Measurements from ENCODE around the gene MGME1.

Gene MGME1

GRCh38 chr20:17968366-17969277, at the start of gene MGME1, which contains the start of gene SNX5:
TSS of gene MGME1 (plus strand) at chr20:17969018. CDS start at chr20:17969860, 842 bp downstream.
TSS of gene SNX5 (minus strand) at chr20:17968794. CDS start at chr20:17968425, 369 bp downstream.
- DNase-seq (ENCODE audit: low read depth in 3 of 3) = peak; percentile 98 to 99 (median 99)

GRCh38 chr20:17919149-17919548, 49.7 kb upstream of the MGME1 start:
- no peak for DNase-seq (ENCODE audit: low read depth in 3 of 3)

GRCh38 chr20:17921774-17922173, 47.0 kb upstream of the MGME1 start:
- DNase-seq (ENCODE audit: low read depth in 3 of 3) = no peak

- no peak for DNase-seq (ENCODE audit: low read depth in 3 of 3)
Observed at GRCh38 chr20:17925141-17925939, 43.5 kb upstream of the MGME1 start.

- DNase-seq (ENCODE audit: low read depth in 3 of 3) = no peak
Observed at GRCh38 chr20:17925940-17926300, 42.9 kb upstream of the MGME1 start.

- DNase-seq (ENCODE audit: low read depth in 3 of 3) = no peak
Observed at GRCh38 chr20:17928211-17928611, 40.6 kb upstream of the MGME1 start.

- no peak for DNase-seq (ENCODE audit: low read depth in 3 of 3)
Observed at GRCh38 chr20:17928633-17929311, 40.0 kb upstream of the MGME1 start.

GRCh38 chr20:17931513-17931912, 37.3 kb upstream of the MGME1 start:
- DNase-seq (ENCODE audit: low read depth in 3 of 3) = no peak

GRCh38 chr20:17932396-17932795, 36.4 kb upstream of the MGME1 start:
- no peak for DNase-seq (ENCODE audit: low read depth in 3 of 3)

- no peak for DNase-seq (ENCODE audit: low read depth in 3 of 3)
Observed at GRCh38 chr20:17933121-17933520, 35.7 kb upstream of the MGME1 start.

- no peak for DNase-seq (ENCODE audit: low read depth in 3 of 3)
Observed at GRCh38 chr20:17933711-17934110, 35.1 kb upstream of the MGME1 start.

GRCh38 chr20:17934141-17934862, 34.5 kb upstream of the MGME1 start:
- no peak for DNase-seq (ENCODE audit: low read depth in 3 of 3)

- no peak for DNase-seq (ENCODE audit: low read depth in 3 of 3)
Observed at GRCh38 chr20:17935186-17935585, 33.6 kb upstream of the MGME1 start.

- no peak for DNase-seq (ENCODE audit: low read depth in 3 of 3)
Observed at GRCh38 chr20:17935761-17936160, 33.1 kb upstream of the MGME1 start.

GRCh38 chr20:17936286-17936760, 32.5 kb upstream of the MGME1 start:
- DNase-seq (ENCODE audit: low read depth in 3 of 3) = no peak

- DNase-seq (ENCODE audit: low read depth in 3 of 3) = no peak
Observed at GRCh38 chr20:17936761-17937732, 31.8 kb upstream of the MGME1 start.

GRCh38 chr20:17938871-17939619, 29.8 kb upstream of the MGME1 start:
- peak in 2 of 3 experiments; percentile 18 to 31 for DNase-seq (ENCODE audit: low read depth in 3 of 3)

- no peak for DNase-seq (ENCODE audit: low read depth in 3 of 3)
Observed at GRCh38 chr20:17939622-17940223, 29.1 kb upstream of the MGME1 start.

All from stimulated activated CD4-positive, alpha-beta T cell treated with anti-CD3 and anti-CD28 coated beads, TNF-alpha, amount 100 ng/mL, for 4 hours (primary cell).